NOMO-1 (cell line): ENCODE measurements around the gene PSMD3.

Experiments used
- DNase-seq, 2 experiments: peaks; one replicate each; lab custom pipeline; 2025; ENCODE audit not compliant: unreplicated experiment in 2 of 2; lab: John Stamatoyannopoulos, UW

The PSMD3 gene

GRCh38 chr17:40041196-40041595 lies 60.6 kb downstream of the PSMD3 start:
- no peak for DNase-seq
